CD4-positive, CD25-positive, alpha-beta regulatory T cell (primary cell): Measurements from ENCODE around the gene FOXD1. TPM values are rescaled to one million over a fixed set of nuclear protein-coding genes. Genes with fewer than 3 reads are reported as not detected.

Experiments used
- ATAC-seq, 2 donors: fragments of 150-1000 bp; cut with Tn5 transposase; one replicate each; pipeline ENCODE4 v1.10.0; 2021; ENCODE audit warnings: low read depth in 2 of 2, moderate number of reproducible peaks in 2 of 2, moderate library complexity in 1 of 2
- DNase-seq, 3 donors: peaks; one replicate each; pipeline versions ENCODE4 v3.0.0 to v3.0.0-alpha.2; 2012 to 2022; ENCODE audit warnings: mixed read lengths in 1 of 3
- H3K27ac ChIP-seq: one replicate; pipeline ENCODE4 v1.7.0; 2013; ENCODE audit warnings: mild to moderate bottlenecking, low read length; ENCODE audit not compliant: insufficient read depth, poor library complexity, severe bottlenecking
- H3K27me3 ChIP-seq: one replicate; pipeline ENCODE4 v1.7.0; 2013; ENCODE audit warnings: low read length; ENCODE audit not compliant: control insufficient read depth, insufficient read depth
- H3K36me3 ChIP-seq: one replicate; pipeline ENCODE4 v1.7.0; 2013; ENCODE audit warnings: mild to moderate bottlenecking, low read length, moderate library complexity; ENCODE audit not compliant: control insufficient read depth, insufficient read depth
- H3K4me1 ChIP-seq: 2 replicates; pipeline ENCODE4 v1.7.0; 2013; ENCODE audit warnings: mild to moderate bottlenecking, low read length; ENCODE audit not compliant: insufficient read depth, control insufficient read depth, poor library complexity, severe bottlenecking
- H3K4me3 ChIP-seq: one replicate; pipeline ENCODE4 v1.7.0; 2013; ENCODE audit warnings: low read depth, mild to moderate bottlenecking, low read length, moderate library complexity
- H3K9me3 ChIP-seq, 2 experiments: 1 replicate in 1 of 2; 2 replicates in 1 of 2; pipeline ENCODE4 v1.7.0; 2013; ENCODE audit warnings: low read length in 2 of 2, mild to moderate bottlenecking in 1 of 2, moderate library complexity in 1 of 2; ENCODE audit not compliant: control insufficient read depth in 2 of 2
- H3K27ac Mint-ChIP-seq, 3 donors: one replicate each; pipeline ENCODE4 v1.8.0; 2020 to 2022; ENCODE audit warnings: mild to moderate bottlenecking in 3 of 3, mixed read lengths in 3 of 3, moderate library complexity in 2 of 3
- H3K27me3 Mint-ChIP-seq: one replicate; pipeline ENCODE4 v1.8.0; 2022; ENCODE audit warnings: mild to moderate bottlenecking, mixed read lengths
- H3K36me3 Mint-ChIP-seq: one replicate; pipeline ENCODE4 v1.8.0; 2020; ENCODE audit warnings: mixed read lengths
- H3K4me1 Mint-ChIP-seq, 4 donors: one replicate each; pipeline ENCODE4 v1.8.0; 2020 to 2022; ENCODE audit warnings: mixed read lengths in 4 of 4, mild to moderate bottlenecking in 1 of 4
- H3K4me3 Mint-ChIP-seq, 4 donors: one replicate each; pipeline ENCODE4 v1.8.0; 2020 to 2022; ENCODE audit warnings: mild to moderate bottlenecking in 4 of 4, mixed read lengths in 4 of 4, moderate library complexity in 3 of 4
- H3K9me3 Mint-ChIP-seq, 7 donors: one replicate each; pipeline ENCODE4 v1.8.0; 2020 to 2022; ENCODE audit warnings: mixed read lengths in 7 of 7, mild to moderate bottlenecking in 3 of 7, moderate library complexity in 2 of 7
- polyA plus RNA-seq, 4 donors: library from polyadenylated mRNA; unstranded; fragments of 300-500 nt; fragmentation: Illumina TruSeq; gene quantifications; one replicate each; pipeline ENCODE4 v1.2.3, GENCODE V29; 2021
- total RNA-seq: library from RNA; stranded (reverse); gene quantifications from one replicate; pipeline ENCODE4 v1.2.3, GENCODE V29; 2022

FOXD1 gene
- total and polyA plus RNA-seq, 5 donors from 2014 or later, result 0.07 TPM; not detected in 4

DNA sequence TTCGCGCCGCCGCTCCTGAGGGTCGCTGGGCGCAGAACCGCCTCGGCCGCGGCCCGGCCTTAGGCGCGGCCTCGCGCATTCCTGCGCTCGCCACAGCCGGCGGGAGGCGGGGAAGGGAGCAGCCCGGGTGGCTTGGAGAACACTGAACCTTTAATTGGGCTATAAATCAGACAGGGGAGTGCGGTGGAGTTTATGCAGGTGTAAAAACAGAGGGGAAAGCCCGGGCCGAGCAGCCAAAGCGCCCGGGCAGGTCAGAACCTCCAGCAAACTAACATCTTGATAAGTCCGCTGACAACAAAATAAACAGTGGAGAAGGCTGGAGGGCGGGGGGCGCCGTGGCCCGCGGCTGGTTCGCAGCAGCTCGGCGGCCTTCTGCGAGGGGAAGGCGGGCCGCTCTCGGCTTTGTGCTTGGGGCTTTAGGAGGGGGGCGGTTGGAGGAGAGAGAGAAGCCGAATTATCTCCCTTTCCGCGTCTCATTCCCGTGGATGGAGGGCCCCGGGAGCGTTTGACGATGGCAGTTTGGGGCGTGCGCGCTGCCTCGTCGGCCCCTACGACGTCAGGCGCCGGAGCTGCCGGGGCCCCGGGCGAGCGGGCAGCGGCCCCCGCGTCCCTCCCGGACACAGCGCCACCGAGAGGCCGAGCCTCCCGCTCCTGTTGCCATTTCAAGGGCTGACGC, 11.3 kb downstream of the FOXD1 start:
- Histone ChIP-seq H3K36me3 (no peaks in the 10 kb centered on the region), H3K27ac (no peak overlapping the region), H3K9me3 (peaks cover 0 to 4% of the 10 kb centered on the region in 2 experiments), H3K27me3 (peaks cover 70% of the 10 kb centered on the region), H3K4me3 (no peak overlapping the region), H3K4me1 (peaks cover 17% of the 10 kb centered on the region)
- Mint-ChIP-seq H3K9me3 (peaks cover 0 to 8% (median 0%) of the 10 kb centered on the region in 7 donors), H3K4me3 (peak overlapping the region in 3 of 4 donors; percentile 4 to 68 (median 48)), H3K36me3 (no peaks in the 10 kb centered on the region), H3K27ac (no peak overlapping the region), H3K27me3 (peaks cover 92% of the 10 kb centered on the region), H3K4me1 (peaks cover 0 to 13% (median 10%) of the 10 kb centered on the region in 4 donors)
- ATAC-seq, result no peak
- no peak for DNase-seq

DNA sequence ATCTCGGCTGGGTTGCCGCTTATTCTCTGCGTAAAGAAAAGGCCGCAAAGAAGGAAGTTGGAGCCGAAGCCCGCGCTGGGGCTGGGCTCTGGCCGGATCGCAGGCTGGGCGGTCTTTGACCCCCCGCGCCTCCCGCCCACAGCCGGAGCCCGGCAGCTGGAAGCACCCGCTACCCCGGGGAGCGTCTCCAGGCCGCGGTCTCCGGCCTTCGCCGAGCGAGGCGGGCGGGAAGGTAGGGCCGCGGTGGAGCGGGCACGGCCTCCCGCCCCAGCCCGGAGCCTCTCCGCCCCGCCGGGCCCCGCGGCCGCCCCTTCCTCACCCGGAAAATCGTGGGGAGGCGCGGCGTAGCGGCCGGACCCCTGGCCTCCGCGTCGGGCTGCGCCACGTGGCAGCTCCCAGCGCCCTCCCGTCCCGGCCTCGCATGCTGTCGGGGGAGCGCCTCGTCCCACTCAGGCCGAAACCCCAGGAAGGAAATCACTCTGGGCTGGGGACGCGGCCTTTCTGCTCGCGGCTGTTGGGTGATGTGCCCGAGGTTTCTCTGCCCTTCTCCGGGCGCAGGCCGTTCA, 12.0 kb downstream of the FOXD1 start:
- H3K27me3 ChIP-seq, result peaks cover 66% of the 10 kb centered on the region
- Mint-ChIP-seq H3K9me3 (peaks cover 0 to 8% (median 0%) of the 10 kb centered on the region in 7 donors), H3K4me3 (peak overlapping the region in 1 of 4 donors; percentile 68), H3K27me3 (peaks cover 90% of the 10 kb centered on the region), H3K4me1 (peaks cover 0 to 13% (median 10%) of the 10 kb centered on the region in 4 donors), H3K36me3 (no peaks in the 10 kb centered on the region), H3K27ac (no peak overlapping the region)
- peaks cover 0 to 4% of the 10 kb centered on the region in 2 experiments for H3K9me3 ChIP-seq
- H3K27ac ChIP-seq, result no peak overlapping the region
- H3K4me3 ChIP-seq, result no peak overlapping the region
- DNase-seq (no peak), ATAC-seq (no peak)
- H3K4me1 ChIP-seq, result peaks cover 17% of the 10 kb centered on the region
- no peaks in the 10 kb centered on the region for H3K36me3 ChIP-seq

DNA sequence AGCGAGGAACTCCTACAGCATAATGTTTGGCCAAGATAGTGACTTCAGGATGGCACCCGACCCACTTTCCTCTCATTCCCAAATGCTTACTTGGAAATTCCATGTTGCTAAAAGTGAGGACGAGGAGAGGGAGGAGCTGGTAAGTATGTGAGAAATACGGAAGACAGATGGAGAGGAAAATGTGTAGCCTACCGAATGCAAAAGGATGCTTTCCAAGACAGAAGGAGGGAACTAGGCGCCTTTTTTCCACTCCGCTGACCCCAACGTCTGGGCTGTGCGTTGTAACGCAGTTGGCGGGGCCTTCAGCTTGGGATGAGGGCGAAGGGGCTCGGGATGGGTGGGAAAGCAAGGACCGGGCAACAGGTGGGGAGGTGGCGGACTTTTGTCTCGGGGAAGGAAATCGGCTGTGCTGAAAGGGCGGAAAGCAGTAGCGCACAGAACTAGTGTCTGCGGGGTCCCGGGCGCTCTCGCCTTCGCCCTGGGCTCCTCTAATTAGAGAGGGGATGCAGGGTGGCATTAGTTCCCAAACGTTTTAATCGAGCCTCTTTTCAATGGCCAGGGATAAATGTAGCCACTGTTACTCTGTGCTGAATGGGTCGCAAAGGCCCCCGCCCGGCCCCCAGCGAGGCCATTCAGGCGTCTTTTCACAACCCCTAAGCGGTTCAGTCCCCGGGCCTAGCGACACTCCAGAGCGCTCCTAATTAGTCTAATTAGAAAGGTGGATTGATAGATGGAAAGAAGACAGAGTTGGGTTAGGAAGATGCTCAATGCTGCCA, 12.6 kb downstream of the FOXD1 start:
- H3K4me3 ChIP-seq, result no peak overlapping the region
- no peak for ATAC-seq
- peaks cover 0 to 4% of the 10 kb centered on the region in 2 experiments for H3K9me3 ChIP-seq
- peak overlapping the region in 1 of 3 donors; percentile 38 for H3K27ac Mint-ChIP-seq
- peaks cover 0 to 8% (median 0%) of the 10 kb centered on the region in 7 donors for H3K9me3 Mint-ChIP-seq
- H3K36me3 Mint-ChIP-seq, result no peaks in the 10 kb centered on the region
- H3K27me3 ChIP-seq, result peaks cover 64% of the 10 kb centered on the region
- H3K4me3 Mint-ChIP-seq, result peak overlapping the region in 2 of 4 donors; percentile 3 to 35
- H3K4me1 ChIP-seq, result peaks cover 17% of the 10 kb centered on the region
- no peak overlapping the region for H3K27ac ChIP-seq
- DNase-seq, result no peak
- no peaks in the 10 kb centered on the region for H3K36me3 ChIP-seq
- peaks cover 90% of the 10 kb centered on the region for H3K27me3 Mint-ChIP-seq
- H3K4me1 Mint-ChIP-seq, result peaks cover 0 to 13% (median 10%) of the 10 kb centered on the region in 4 donors

DNA sequence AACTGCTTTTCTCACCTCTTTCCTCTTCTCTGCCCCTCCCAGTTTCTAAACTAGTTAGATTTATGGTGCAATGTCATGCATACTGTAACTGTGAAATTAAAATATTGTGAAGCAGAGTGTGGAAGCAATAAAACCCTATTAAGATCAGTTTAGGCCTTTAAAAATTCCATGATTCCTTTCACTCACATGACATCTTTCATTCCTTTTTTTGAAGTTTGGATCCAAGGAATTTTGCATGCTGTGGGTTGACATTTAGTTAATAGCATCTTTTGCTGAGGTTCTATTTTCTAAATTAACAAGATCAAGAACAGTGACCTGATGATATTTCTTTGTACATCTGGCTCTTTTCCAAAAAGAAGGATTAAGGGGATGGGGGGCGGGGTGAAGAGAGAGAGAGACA, 13.7 kb downstream of the FOXD1 start:
- Histone ChIP-seq H3K27ac (no peak overlapping the region), H3K36me3 (no peaks in the 10 kb centered on the region), H3K27me3 (peaks cover 61% of the 10 kb centered on the region), H3K4me1 (peaks cover 17% of the 10 kb centered on the region), H3K4me3 (no peak overlapping the region), H3K9me3 (peaks cover 0 to 2% of the 10 kb centered on the region in 2 experiments)
- H3K36me3 Mint-ChIP-seq, result no peaks in the 10 kb centered on the region
- H3K27ac Mint-ChIP-seq, result no peak overlapping the region
- H3K27me3 Mint-ChIP-seq, result peaks cover 87% of the 10 kb centered on the region
- H3K9me3 Mint-ChIP-seq, result peaks cover 0 to 5% (median 0%) of the 10 kb centered on the region in 7 donors
- no peak overlapping the region for H3K4me3 Mint-ChIP-seq
- no peak for DNase-seq
- H3K4me1 Mint-ChIP-seq, result peaks cover 0 to 13% (median 10%) of the 10 kb centered on the region in 4 donors
- ATAC-seq, result no peak

DNA sequence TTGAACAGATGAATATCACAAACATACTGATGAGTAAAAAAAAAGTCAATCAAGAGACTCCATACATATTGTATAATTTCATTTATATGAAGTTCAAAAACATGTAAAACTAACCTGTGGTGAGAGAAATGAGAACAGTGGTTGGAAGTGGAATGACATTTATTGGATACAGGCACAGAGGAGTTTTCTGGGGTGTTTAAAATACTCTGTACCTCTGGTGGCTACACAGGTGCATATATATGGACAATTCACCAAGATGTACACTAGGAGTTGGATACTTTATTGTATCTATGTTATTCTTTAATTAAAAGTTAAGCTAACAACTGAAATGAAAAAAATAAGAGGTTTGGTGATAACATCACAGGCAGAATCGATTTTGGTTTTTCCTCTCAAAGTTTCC, 14.1 kb downstream of the FOXD1 start:
- H3K27me3 Mint-ChIP-seq, result peaks cover 86% of the 10 kb centered on the region
- Histone ChIP-seq H3K27me3 (peaks cover 58% of the 10 kb centered on the region), H3K27ac (no peak overlapping the region), H3K36me3 (no peaks in the 10 kb centered on the region), H3K9me3 (peaks cover 0 to 2% of the 10 kb centered on the region in 2 experiments), H3K4me1 (peaks cover 17% of the 10 kb centered on the region), H3K4me3 (no peak overlapping the region)
- H3K4me3 Mint-ChIP-seq, result no peak overlapping the region
- H3K27ac Mint-ChIP-seq, result no peak overlapping the region
- ATAC-seq (no peak), DNase-seq (no peak)
- H3K9me3 Mint-ChIP-seq, result peaks cover 0 to 2% (median 0%) of the 10 kb centered on the region in 7 donors
- peaks cover 0 to 13% (median 10%) of the 10 kb centered on the region in 4 donors for H3K4me1 Mint-ChIP-seq
- no peaks in the 10 kb centered on the region for H3K36me3 Mint-ChIP-seq

DNA sequence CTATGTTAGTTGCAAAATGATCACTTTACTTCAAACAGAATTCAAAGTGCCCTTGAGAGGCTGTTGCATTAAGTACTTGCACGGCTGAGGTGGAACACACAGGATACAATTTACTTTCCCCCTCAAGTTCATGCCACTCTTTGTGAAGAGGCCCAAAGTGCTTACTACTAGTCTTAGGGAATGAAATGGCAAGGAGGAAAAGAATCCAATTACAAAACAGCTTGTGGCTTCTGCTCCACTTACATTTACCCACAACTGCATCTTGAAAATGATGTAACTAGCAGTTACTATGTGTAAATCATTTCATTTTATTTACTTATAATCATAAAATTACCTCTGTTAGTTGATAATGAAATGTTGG, 14.6 kb downstream of the FOXD1 start:
- H3K4me1 Mint-ChIP-seq, result peaks cover 0 to 13% (median 9%) of the 10 kb centered on the region in 4 donors
- Histone ChIP-seq H3K27ac (no peak overlapping the region), H3K36me3 (no peaks in the 10 kb centered on the region), H3K27me3 (peaks cover 53% of the 10 kb centered on the region), H3K4me3 (no peak overlapping the region), H3K4me1 (peaks cover 17% of the 10 kb centered on the region), H3K9me3 (peaks cover 0 to under 1% of the 10 kb centered on the region in 2 experiments)
- H3K36me3 Mint-ChIP-seq, result no peaks in the 10 kb centered on the region
- no peak overlapping the region for H3K4me3 Mint-ChIP-seq
- peaks cover 86% of the 10 kb centered on the region for H3K27me3 Mint-ChIP-seq
- DNase-seq (no peak), ATAC-seq (no peak)
- H3K9me3 Mint-ChIP-seq, result peaks cover 0 to 3% (median 0%) of the 10 kb centered on the region in 7 donors
- H3K27ac Mint-ChIP-seq, result no peak overlapping the region

DNA sequence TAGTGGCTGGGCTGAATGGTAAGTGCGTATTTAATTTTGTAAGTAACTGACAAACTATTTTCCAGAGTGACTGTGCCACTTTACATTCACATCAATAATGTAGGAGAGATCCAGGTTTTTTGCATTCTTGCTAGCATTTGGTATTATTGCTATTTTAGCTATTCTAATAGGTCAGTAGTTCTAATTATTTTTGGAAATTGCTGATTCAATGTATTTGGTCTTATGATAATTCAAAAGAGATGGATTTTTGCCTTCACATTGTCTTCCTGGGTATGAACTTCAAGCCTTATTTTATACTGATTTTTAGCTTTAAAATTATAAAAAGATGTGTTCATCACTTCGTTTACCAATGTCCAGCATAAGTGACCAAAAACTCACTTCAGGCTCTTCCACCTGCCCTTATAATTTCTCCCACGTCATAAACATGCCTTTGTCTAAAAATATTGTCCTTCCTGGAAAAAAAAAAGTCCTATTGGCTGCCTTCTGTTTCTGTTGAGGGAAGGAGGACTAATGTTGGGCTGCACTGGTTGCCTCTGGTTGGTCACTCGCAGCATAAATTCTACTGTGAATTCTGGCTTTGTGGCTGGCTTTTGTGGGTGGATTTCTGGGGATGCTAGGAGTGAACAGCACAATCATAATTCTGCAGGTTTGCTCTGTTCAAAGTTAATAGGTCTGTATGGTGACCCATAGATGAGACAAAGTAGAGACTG, 15.2 kb downstream of the FOXD1 start:
- H3K4me3 ChIP-seq, result no peak overlapping the region
- no peak for ATAC-seq

More for the DNA sequence above, 15.2 kb downstream of the FOXD1 start:
- no peak overlapping the region for H3K27ac Mint-ChIP-seq
- H3K36me3 Mint-ChIP-seq, result no peaks in the 10 kb centered on the region
- H3K4me1 Mint-ChIP-seq, result peaks cover 0 to 13% (median 7%) of the 10 kb centered on the region in 4 donors
- peaks cover 17% of the 10 kb centered on the region for H3K4me1 ChIP-seq
- H3K9me3 Mint-ChIP-seq, result peaks cover 0 to 3% (median 0%) of the 10 kb centered on the region in 7 donors
- peaks cover 86% of the 10 kb centered on the region for H3K27me3 Mint-ChIP-seq
- no peaks in the 10 kb centered on the region for H3K9me3 ChIP-seq
- H3K36me3 ChIP-seq, result no peaks in the 10 kb centered on the region
- DNase-seq, result no peak
- no peak overlapping the region for H3K27ac ChIP-seq
- H3K4me3 Mint-ChIP-seq, result no peak overlapping the region
- peaks cover 48% of the 10 kb centered on the region for H3K27me3 ChIP-seq
